B cell (primary cell): ENCODE data around the gene ARID3B. TPM values are rescaled to one million over a fixed set of nuclear protein-coding genes. Genes with fewer than 3 reads are reported as not detected.

Experiments
- ATAC-seq: fragments of 200-7000 bp; cut with Tn5 transposase; one replicate; pipeline ENCODE4 v1.10.0; 2021; ENCODE audit warnings: low read depth, mild to moderate bottlenecking, moderate number of reproducible peaks, moderate library complexity
- CTCF ChIA-PET: fragments of 350-600 bp; sonication (Branson Sonifier 250); formaldehyde crosslinking; loops from one replicate; lab custom pipeline; 2021; ENCODE audit warnings: antibody characterized with exemption, inconsistent platforms; lab: Charles Lee
- POLR2A ChIA-PET: fragments of 350-600 bp; sonication (Branson Sonifier 250); formaldehyde crosslinking; loops from one replicate; lab custom pipeline; 2021; ENCODE audit warnings: antibody characterized with exemption; lab: Charles Lee
- DNase-seq: peaks from one replicate; pipeline ENCODE4 v3.0.0; 2013
- H2AFZ ChIP-seq: 2 replicates; pipeline ENCODE4 v1.6.1; 2012; ENCODE audit warnings: mild to moderate bottlenecking, low read depth, low read length; ENCODE audit not compliant: insufficient read depth, poor library complexity, severe bottlenecking
- H3K27ac ChIP-seq, 2 donors: 1 replicate in 1 of 2; 2 replicates in 1 of 2; pipeline ENCODE4 v1.5.1; 2012 to 2013; ENCODE audit warnings: low read length in 2 of 2, mild to moderate bottlenecking in 2 of 2, moderate library complexity in 1 of 2
- H3K27me3 ChIP-seq, 4 experiments: fragments of 200-600 bp in 1 of 4; sonication (generic) in 1 of 4; replicated peaks in 1 of 4; 1 replicate in 2 of 4; 2 replicates in 2 of 4; pipeline versions ENCODE4 v1.6.1 to v1.7.0; 2013 to 2016; ENCODE audit warnings: low read length in 3 of 4, mild to moderate bottlenecking in 2 of 4, mixed read lengths in 1 of 4, moderate library complexity in 1 of 4; ENCODE audit not compliant: insufficient read depth in 4 of 4, control insufficient read depth in 3 of 4; ENCODE audit errors: control extremely low read depth in 1 of 4
- H3K36me3 ChIP-seq, 2 experiments: replicated peaks in 1 of 2; 1 replicate in 1 of 2; 2 replicates in 1 of 2; pipeline versions ENCODE4 v1.6.1 to v1.7.1; 2013; ENCODE audit warnings: low read length in 1 of 2; ENCODE audit not compliant: insufficient read depth in 2 of 2, control insufficient read depth in 1 of 2; ENCODE audit errors: control extremely low read depth in 1 of 2, extremely low read depth in 1 of 2
- H3K4me1 ChIP-seq, 2 donors: fragments of 200-600 bp in 1 of 2; sonication (generic) in 1 of 2; 1 replicate in 1 of 2; 2 replicates in 1 of 2; pipeline versions ENCODE4 v1.5.1 to v1.6.1; 2013 to 2017; ENCODE audit warnings: low read length in 2 of 2; ENCODE audit not compliant: control insufficient read depth in 2 of 2, insufficient read depth in 2 of 2
- H3K4me2 ChIP-seq: replicated peaks from 2 replicates; pipeline ENCODE3; 2012; ENCODE audit warnings: mild to moderate bottlenecking, low read depth, low read length; ENCODE audit not compliant: poor library complexity, severe bottlenecking
- H3K4me3 ChIP-seq, 5 experiments: fragments of 200-600 bp in 1 of 5; sonication (generic) in 1 of 5; 1 replicate in 3 of 5; 2 replicates in 2 of 5; pipeline versions ENCODE4 v1.5.1 to v1.7.0; 2011 to 2016; ENCODE audit warnings: low read length in 4 of 5, mild to moderate bottlenecking in 4 of 5, low read depth in 2 of 5, control low read depth in 1 of 5, moderate library complexity in 1 of 5; ENCODE audit not compliant: insufficient read depth in 1 of 5; ENCODE audit errors: control extremely low read depth in 1 of 5, extremely low read depth in 1 of 5
- H3K79me2 ChIP-seq: fragments of 200-600 bp; sonication (generic); one replicate; pipeline ENCODE4 v1.6.0; 2016; ENCODE audit warnings: low read length; ENCODE audit not compliant: control insufficient read depth, insufficient read depth
- H3K9ac ChIP-seq: fragments of 200-600 bp; sonication (generic); 2 replicates; pipeline ENCODE4 v1.6.1; 2017; ENCODE audit warnings: mild to moderate bottlenecking, low read length, moderate library complexity
- H3K9me3 ChIP-seq, 3 donors: one replicate each; pipeline versions ENCODE4 v1.6.1 to v1.7.1; 2013; ENCODE audit warnings: low read length in 2 of 3; ENCODE audit not compliant: control insufficient read depth in 2 of 3, insufficient read depth in 1 of 3; ENCODE audit errors: control extremely low read depth in 1 of 3
- H4K20me1 ChIP-seq: 2 replicates; pipeline ENCODE4 v1.6.0; 2012; ENCODE audit warnings: mild to moderate bottlenecking, low read length; ENCODE audit not compliant: insufficient read depth, control insufficient read depth, poor library complexity, severe bottlenecking
- H3K27ac Mint-ChIP-seq: one replicate; pipeline ENCODE4 v1.8.0; 2021; ENCODE audit warnings: mixed read lengths
- H3K27me3 Mint-ChIP-seq: one replicate; pipeline ENCODE4 v1.8.0; 2021; ENCODE audit warnings: mixed read lengths
- H3K4me1 Mint-ChIP-seq: one replicate; pipeline ENCODE4 v1.8.0; 2021; ENCODE audit warnings: mixed read lengths
- H3K4me3 Mint-ChIP-seq: one replicate; pipeline ENCODE4 v1.8.0; 2021; ENCODE audit warnings: mixed read lengths
- H3K9me3 Mint-ChIP-seq: one replicate; pipeline ENCODE4 v1.8.0; 2022; ENCODE audit warnings: mixed read lengths; ENCODE audit not compliant: insufficient read depth
- EZH2 ChIP-seq: IDR thresholded peaks from 2 replicates; pipeline ENCODE4 v1.6.1; 2012; ENCODE audit warnings: borderline replicate concordance, low read depth, mild to moderate bottlenecking, moderate library complexity, low read length; ENCODE audit not compliant: insufficient read depth, poor library complexity, severe bottlenecking
- WGBS: methylation state at CpG from one replicate; pipeline ENCODE4 v1.1.5; 2013; ENCODE audit warnings: missing lambda C conversion rate; ENCODE audit not compliant: insufficient coverage; 5-methylcytosine and 5-hydroxymethylcytosine counted together
- intact Hi-C: fragments of 100-400 bp; cut with micrococcal nuclease; formaldehyde crosslinking; loops from one replicate; pipeline ENCODE4 v1.10.0; 2022
- polyA plus RNA-seq: library from polyadenylated mRNA; depleted of rRNA; stranded (reverse); fragments of >200 nt; gene quantifications from 2 replicates; pipeline ENCODE4 v1.2.3, GENCODE V29; 2012
- total RNA-seq, 2 donors: library from RNA; stranded (reverse); fragments of 120-200 nt in 1 of 2; gene quantifications; 1 replicate in 1 of 2; 2 replicates in 1 of 2; pipeline versions ENCODE4 v1.2.3 to v1.2.4, GENCODE V29; 2013 to 2022
- TF ChIP-seq, protein P1 (sequence below): fragments of 200-600 bp; IDR thresholded peaks from one replicate; pipeline ENCODE4 v1.8.0; 2022; ENCODE audit warnings: antibody characterized with exemption, mild to moderate bottlenecking

ARID3B gene
- total and polyA plus RNA-seq, 2 donors (not counting 1 experiment from before 2014, with no cell fraction given) = 23.0 to 31.0 TPM

GRCh38 chr15:74631408-74631807 lies 90.4 kb downstream of the ARID3B start:
- ATAC-seq (no peak), DNase-seq (no peak)
- intact Hi-C loops = loop anchor here (10.0 kb wide), 1 partner anchor 573 kb away; the partner anchor contains the start of gene C15orf39
- H3K9me3 Mint-ChIP-seq = no peaks in the 10 kb centered on the region
- 79% methylated on average over 3 of the region's 3 CpGs for WGBS
- no peak overlapping the region for H3K4me3 ChIP-seq
- peaks cover 52% of the 10 kb centered on the region for H3K4me1 Mint-ChIP-seq
- no peak overlapping the region for H3K4me3 Mint-ChIP-seq
- H3K4me1 ChIP-seq = peaks cover 43 to 58% of the 10 kb centered on the region in 2 donors
- H3K9me3 ChIP-seq = no peaks in the 10 kb centered on the region
- TF ChIP-seq EZH2 = no peak
- TF ChIP-seq, protein P1, sequence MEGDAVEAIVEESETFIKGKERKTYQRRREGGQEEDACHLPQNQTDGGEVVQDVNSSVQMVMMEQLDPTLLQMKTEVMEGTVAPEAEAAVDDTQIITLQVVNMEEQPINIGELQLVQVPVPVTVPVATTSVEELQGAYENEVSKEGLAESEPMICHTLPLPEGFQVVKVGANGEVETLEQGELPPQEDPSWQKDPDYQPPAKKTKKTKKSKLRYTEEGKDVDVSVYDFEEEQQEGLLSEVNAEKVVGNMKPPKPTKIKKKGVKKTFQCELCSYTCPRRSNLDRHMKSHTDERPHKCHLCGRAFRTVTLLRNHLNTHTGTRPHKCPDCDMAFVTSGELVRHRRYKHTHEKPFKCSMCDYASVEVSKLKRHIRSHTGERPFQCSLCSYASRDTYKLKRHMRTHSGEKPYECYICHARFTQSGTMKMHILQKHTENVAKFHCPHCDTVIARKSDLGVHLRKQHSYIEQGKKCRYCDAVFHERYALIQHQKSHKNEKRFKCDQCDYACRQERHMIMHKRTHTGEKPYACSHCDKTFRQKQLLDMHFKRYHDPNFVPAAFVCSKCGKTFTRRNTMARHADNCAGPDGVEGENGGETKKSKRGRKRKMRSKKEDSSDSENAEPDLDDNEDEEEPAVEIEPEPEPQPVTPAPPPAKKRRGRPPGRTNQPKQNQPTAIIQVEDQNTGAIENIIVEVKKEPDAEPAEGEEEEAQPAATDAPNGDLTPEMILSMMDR = no peak
- ChIA-PET POLR2A (interaction anchor here (0.6 to 1.0 kb wide), 5 partner anchors 9 to 253 kb away, joined by 3 to 14 read pairs (median 4); no protein-coding TSS in a partner anchor), CTCF (interaction anchor here (0.7 to 23.4 kb wide), 30 partner anchors 9 to 326 kb away, joined by 3 to 596 read pairs (median 4); partner anchors contain the start of genes CLK3, COX5A, CSK and CYP11A1)
- H3K27ac Mint-ChIP-seq = peak overlapping the region; percentile 52
- no peaks in the 10 kb centered on the region for H3K27me3 Mint-ChIP-seq
- H3K36me3 ChIP-seq = peaks cover 0 to 90% of the 10 kb centered on the region in 2 experiments
- H3K27ac ChIP-seq = peak overlapping the region in 1 of 2 donors; percentile 88
- H3K79me2 ChIP-seq = peaks cover 15% of the 10 kb centered on the region
- H2AFZ ChIP-seq = no peak overlapping the region
- H3K9ac ChIP-seq = no peak overlapping the region
- no peak overlapping the region for H3K4me2 ChIP-seq
- peaks cover 70% of the 10 kb centered on the region for H4K20me1 ChIP-seq
- no peaks in the 10 kb centered on the region for H3K27me3 ChIP-seq

DNA sequence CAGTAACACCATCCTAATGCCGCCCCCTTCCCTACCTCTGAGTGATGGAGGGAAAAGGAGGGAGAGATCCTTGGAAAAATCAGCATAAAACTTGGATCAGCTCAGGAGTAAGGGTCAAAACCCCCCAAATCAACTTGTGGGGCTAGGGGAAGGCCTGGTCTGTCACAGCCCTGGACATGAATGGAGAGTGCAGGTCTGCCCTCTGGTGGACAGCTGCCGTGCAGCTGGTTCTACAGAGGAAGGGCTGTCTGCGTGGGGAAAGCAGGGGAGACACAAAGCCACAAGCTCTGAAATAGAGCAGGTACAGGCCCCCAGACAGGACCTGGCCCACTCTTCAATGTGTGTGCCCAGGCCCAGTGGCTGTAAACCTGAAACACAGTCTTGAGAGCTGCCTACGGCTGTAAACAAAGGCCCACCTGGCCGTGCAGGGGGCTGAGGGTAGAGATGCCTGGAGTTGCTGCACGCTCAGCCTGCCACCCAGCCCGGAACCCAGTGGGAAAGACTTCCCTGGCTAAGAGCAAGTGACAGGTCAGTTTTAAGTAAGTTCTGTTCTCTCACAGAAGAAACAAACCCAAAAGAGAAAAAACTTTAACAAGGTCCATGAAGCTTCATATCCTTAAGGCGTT lies 91.0 kb downstream of the ARID3B start:
- peak; percentile 32 for ATAC-seq
- no peaks in the 10 kb centered on the region for H3K9me3 Mint-ChIP-seq
- peaks cover 46% of the 10 kb centered on the region for H3K4me1 Mint-ChIP-seq
- Histone ChIP-seq H3K79me2 (peaks cover 15% of the 10 kb centered on the region), H3K27ac (no peak overlapping the region), H3K4me3 (no peak overlapping the region), H3K4me2 (no peak overlapping the region), H3K9me3 (no peaks in the 10 kb centered on the region), H3K36me3 (peaks cover 0 to 95% of the 10 kb centered on the region in 2 experiments), H3K27me3 (no peaks in the 10 kb centered on the region), H4K20me1 (peaks cover 68% of the 10 kb centered on the region), H2AFZ (no peak overlapping the region), H3K9ac (no peak overlapping the region), H3K4me1 (peaks cover 37 to 51% of the 10 kb centered on the region in 2 donors)
- H3K27me3 Mint-ChIP-seq = no peaks in the 10 kb centered on the region
- 68% methylated on average over 7 of the region's 8 CpGs for WGBS
- TF ChIP-seq, protein P1 = peak; percentile 87
- TF ChIP-seq EZH2 = no peak
- DNase-seq = peak; percentile 76
- ChIA-PET CTCF (interaction anchor here (0.6 to 23.4 kb wide), 34 partner anchors 9 to 325 kb away, joined by 3 to 596 read pairs (median 4); partner anchors contain the start of genes CLK3, COX5A, CSK and CYP11A1), POLR2A (interaction anchor here (0.6 kb wide), 2 partner anchors 8 to 16 kb away, joined by 4 to 6 read pairs; no protein-coding TSS in a partner anchor)
- peak overlapping the region; percentile 52 for H3K27ac Mint-ChIP-seq
- H3K4me3 Mint-ChIP-seq = no peak overlapping the region
- intact Hi-C loops = loop anchor here (1.0 to 10.0 kb wide), 2 partner anchors 11 to 573 kb away; partner anchors contain the start of gene C15orf39
